HepG2 (cell line): ENCODE measurements around the gene ARHGAP9. TPM values are rescaled to one million over a fixed set of nuclear protein-coding genes. Genes with fewer than 3 reads are reported as not detected.
A peak's percentile ranks its signal among the peaks of the same experiment; 100 is the strongest.

Source experiments
- ARNT ChIP-seq: fragments of 450-650 bp; IDR thresholded peaks from 2 replicates; pipeline ENCODE4 v1.6.1; 2017
- CERS6 ChIP-seq: sonication (generic); formaldehyde crosslinking; IDR thresholded peaks from 2 replicates; pipeline ENCODE4 v1.5.0; 2020; ENCODE audit warnings: missing genetic modification reagents
- DNMT3B ChIP-seq: conservative IDR thresholded peaks from 2 replicates; pipeline ENCODE4 v1.6.1; 2016; ENCODE audit warnings: missing biosample characterization, control low read depth
- DZIP1 ChIP-seq: sonication (generic); formaldehyde crosslinking; IDR thresholded peaks from 2 replicates; pipeline ENCODE4 v1.5.0; 2020; ENCODE audit warnings: mild to moderate bottlenecking, missing genetic modification reagents
- ETS1 ChIP-seq: sonication (generic); formaldehyde crosslinking; IDR thresholded peaks from 2 replicates; pipeline ENCODE4 v1.4.0; 2020; ENCODE audit warnings: missing genetic modification reagents
- ETV6 ChIP-seq: sonication (generic); formaldehyde crosslinking; conservative IDR thresholded peaks from 2 replicates; pipeline ENCODE4 v1.4.0; 2020; ENCODE audit warnings: missing genetic modification reagents
- GTF3A ChIP-seq: sonication (generic); formaldehyde crosslinking; conservative IDR thresholded peaks from 2 replicates; pipeline ENCODE4 v1.4.0; 2020; ENCODE audit warnings: mild to moderate bottlenecking, missing genetic modification reagents
- MAFG ChIP-seq: sonication (generic); formaldehyde crosslinking; IDR thresholded peaks from 2 replicates; pipeline ENCODE4 v1.5.1; 2020; ENCODE audit warnings: mild to moderate bottlenecking, missing genetic modification reagents
- MYPOP ChIP-seq: sonication (generic); formaldehyde crosslinking; IDR thresholded peaks from 2 replicates; pipeline ENCODE4 v1.8.1; 2023; ENCODE audit warnings: mild to moderate bottlenecking, moderate library complexity, missing genetic modification reagents
- PAX8 ChIP-seq: sonication (generic); formaldehyde crosslinking; IDR thresholded peaks from 2 replicates; pipeline ENCODE4 v1.8.0; 2022; ENCODE audit warnings: mild to moderate bottlenecking, missing genetic modification reagents, borderline replicate concordance
- RERE ChIP-seq: IDR thresholded peaks from 2 replicates; pipeline ENCODE4 v1.6.1; 2016; ENCODE audit warnings: low read depth, missing genetic modification reagents, missing compliant biosample characterization
- THAP8 ChIP-seq: sonication (generic); formaldehyde crosslinking; IDR thresholded peaks from 2 replicates; pipeline ENCODE4 v1.5.1; 2020; ENCODE audit warnings: missing genetic modification reagents, mild to moderate bottlenecking, borderline replicate concordance
- ZC3H4 ChIP-seq: sonication (generic); formaldehyde crosslinking; IDR thresholded peaks from 2 replicates; pipeline ENCODE4 v1.4.0; 2020; ENCODE audit warnings: missing genetic modification reagents, borderline replicate concordance
- ZNF772 ChIP-seq: sonication (generic); formaldehyde crosslinking; IDR thresholded peaks from 2 replicates; pipeline ENCODE4 v1.5.0; 2020; ENCODE audit warnings: mild to moderate bottlenecking, missing genetic modification reagents
- polyA plus RNA-seq, 8 experiments: library from polyadenylated mRNA; depleted of rRNA in 3 of 8; stranded (reverse) in 7 of 8; unstranded in 1 of 8; fragments of >200 nt; fragmentation: Illumina TruSeq in 4 of 8; extraction: Trizol in 4 of 8; gene quantifications; 2 replicates each; pipeline versions ENCODE4 v1.2.1 to v1.2.3, GENCODE V29; 2011 to 2016; ENCODE audit warnings: low read depth in 4 of 8, missing spikeins in 1 of 8, mixed read lengths in 1 of 8; ENCODE audit not compliant: insufficient read depth in 1 of 8
- total RNA-seq, 5 experiments: library from RNA; depleted of rRNA; stranded (reverse); fragments of >200 nt; fragmentation: Illumina TruSeq; extraction: Trizol; gene quantifications; 2 replicates each; pipeline ENCODE4 v1.2.3, GENCODE V29; 2016; ENCODE audit warnings: low read depth in 1 of 5

The ARHGAP9 gene
- total and polyA plus RNA-seq, 2 of the 13 experiments (the other 11 are each of a cell fraction or from before 2014, with no cell fraction given), result 0.18 to 1.2 TPM

GRCh38 chr12:57518920-57519795 is 39.5 kb upstream of the ARHGAP9 start (continued):
- TF ChIP-seq RERE (no peak), DNMT3B (CRISPR knock-in tag) (no peak), MYPOP (CRISPR knock-in tag) (0 out of 2 replicates have a peak, but pooled peaks have one; percentile 46), GTF3A (CRISPR knock-in tag) (no peak), MAFG (CRISPR knock-in tag) (no peak), ZNF772 (CRISPR knock-in tag) (no peak), PAX8 (CRISPR knock-in tag) (no peak), ETS1 (CRISPR knock-in tag) (no peak), ARNT (no peak), ZC3H4 (CRISPR knock-in tag) (no peak), ETV6 (CRISPR knock-in tag) (no peak), CERS6 (CRISPR knock-in tag) (no peak), DZIP1 (no peak), THAP8 (CRISPR knock-in tag) (no peak)
